ENCODE data around the gene NEU4. TPM values are rescaled to one million over a fixed set of nuclear protein-coding genes. Genes with fewer than 3 reads are reported as not detected.

NEU4 gene
- total and polyA plus RNA-seq, 2 of the 4 experiments (the other 2 are of a cell fraction): not detected

Other genes with a start within 250 kb of the NEU4 start
- gene THAP4, start 172.0 kb upstream of the NEU4 start, total RNA-seq (2012; rRNA removed): 33.9 and 42.2 TPM in 2 replicates
- gene THAP4, start 172.0 kb upstream of the NEU4 start, polyA plus RNA-seq (2012; rRNA removed): 55.1 and 60.3 TPM in 2 replicates
- 102 and 146 TPM in 2 replicates for gene ATG4B, start 171.5 kb upstream of the NEU4 start, total RNA-seq (2012; rRNA removed)
- 98.4 and 113 TPM in 2 replicates for gene ATG4B, start 171.5 kb upstream of the NEU4 start, polyA plus RNA-seq (2012; rRNA removed)
- 31.7 and 32.8 TPM in 2 replicates for gene DTYMK, start 122.4 kb upstream of the NEU4 start, total RNA-seq (2012; rRNA removed)
- 50.1 and 50.5 TPM in 2 replicates for gene DTYMK, start 122.4 kb upstream of the NEU4 start, polyA plus RNA-seq (2012; rRNA removed)
- gene ING5, start 107.2 kb upstream of the NEU4 start, total RNA-seq (2012; rRNA removed): 16.7 and 38.9 TPM in 2 replicates
- 36.1 and 36.5 TPM in 2 replicates for gene ING5, start 107.2 kb upstream of the NEU4 start, polyA plus RNA-seq (2012; rRNA removed)
- 6.3 and 8.3 TPM in 2 replicates for gene D2HGDH, start 74.6 kb upstream of the NEU4 start, total RNA-seq (2012; rRNA removed)
- 22.1 and 23.0 TPM in 2 replicates for gene D2HGDH, start 74.6 kb upstream of the NEU4 start, polyA plus RNA-seq (2012; rRNA removed)
- not detected in 2 replicates for gene GAL3ST2, start 32.4 kb upstream of the NEU4 start, total RNA-seq (2012; rRNA removed)
- gene GAL3ST2, start 32.4 kb upstream of the NEU4 start, polyA plus RNA-seq (2012; rRNA removed): 0.07 TPM in 1 of 2 replicates, not detected in the other
- gene PDCD1, start 49.7 kb downstream of the NEU4 start, total RNA-seq (2012; rRNA removed): not detected in 2 replicates
- gene PDCD1, start 49.7 kb downstream of the NEU4 start, polyA plus RNA-seq (2012; rRNA removed): not detected in 2 replicates
- not detected in 2 replicates for gene RTP5, start 60.5 kb downstream of the NEU4 start, total RNA-seq (2012; rRNA removed)
- not detected in 2 replicates for gene RTP5, start 60.5 kb downstream of the NEU4 start, polyA plus RNA-seq (2012; rRNA removed)